NCI-H1048 (cell line): ENCODE measurements around the gene CHST3.
"Not testable (repeated sequence)": the region's sequence is repeated elsewhere in the genome, so short reads cannot be mapped to it uniquely, and the experiment has no call there.

Experiments used
- DNase-seq: peaks from one replicate; lab custom pipeline; 2025; lab: John Stamatoyannopoulos, UW

CHST3 gene

DNA sequence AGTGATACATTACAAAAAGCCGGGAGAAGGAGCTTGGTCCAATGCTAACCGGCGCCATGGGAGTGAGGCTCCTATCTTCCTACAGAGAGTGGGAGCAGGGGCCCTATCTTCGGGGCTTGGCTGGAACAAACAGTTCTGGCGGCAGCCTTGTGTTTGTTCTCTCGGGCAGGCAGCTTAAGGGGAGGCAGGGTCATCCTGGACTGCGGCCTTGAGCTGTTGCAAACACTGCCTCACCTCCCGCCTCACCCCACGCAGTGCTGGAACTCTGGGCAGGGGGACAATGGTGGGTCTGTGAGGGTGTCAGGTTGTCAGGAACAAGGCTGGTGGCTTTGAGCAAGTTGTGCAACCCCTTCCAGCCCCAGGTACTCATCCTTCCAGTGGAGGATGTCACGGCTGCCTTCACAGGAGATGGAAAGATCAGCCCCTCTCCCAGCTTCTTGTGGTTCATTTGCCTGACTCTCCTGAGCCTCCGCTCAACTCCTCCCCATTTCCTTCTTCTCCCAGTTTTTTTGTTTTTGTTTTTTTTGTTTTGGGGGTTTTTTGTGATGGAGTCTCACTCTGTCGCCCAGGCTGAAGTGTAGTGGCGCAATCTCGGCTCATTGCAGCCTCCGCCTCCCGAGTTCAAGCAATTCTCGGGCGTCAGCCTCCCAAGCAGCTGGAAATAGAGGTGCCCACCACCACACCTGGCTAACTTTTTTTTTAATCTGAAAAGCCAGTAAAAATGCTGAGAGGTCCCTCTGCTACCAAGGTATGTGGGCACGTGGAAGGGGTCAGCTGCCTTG lies 66.8 kb downstream of the CHST3 start:
- no peak for DNase-seq

DNA sequence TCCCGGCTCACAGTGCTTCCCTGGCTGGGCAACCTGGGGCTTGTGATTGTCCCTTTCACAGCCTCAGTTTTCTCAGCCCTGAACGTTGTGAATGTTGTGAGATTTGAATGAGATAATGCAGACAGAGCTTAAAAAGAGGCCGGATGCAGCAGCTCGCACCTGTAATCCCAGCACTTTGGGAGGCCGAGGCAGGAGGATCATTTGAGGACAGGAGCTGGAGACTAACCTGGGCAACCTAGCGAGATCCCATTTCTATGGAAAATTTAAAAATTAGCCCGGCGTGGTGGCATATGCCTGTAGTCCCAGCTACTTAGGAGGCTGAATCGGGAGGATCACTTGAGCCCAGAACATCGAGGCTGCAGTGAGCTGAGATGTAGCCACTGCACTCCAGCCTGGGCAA lies 67.5 kb downstream of the CHST3 start:
- no peak for DNase-seq

- DNase-seq = not testable (repeated sequence)
Measured at GRCh38 chr10:72032409-72033162, 68.4 kb downstream of the CHST3 start.

GRCh38 chr10:72034040-72034499 lies 69.9 kb downstream of the CHST3 start:
- no peak for DNase-seq

GRCh38 chr10:72034761-72035160 lies 70.6 kb downstream of the CHST3 start:
- DNase-seq = no peak

GRCh38 chr10:72035252-72035887 lies 71.2 kb downstream of the CHST3 start:
- DNase-seq = no peak

GRCh38 chr10:72037266-72037665 lies 73.1 kb downstream of the CHST3 start:
- no peak for DNase-seq

- DNase-seq = no peak
Measured at GRCh38 chr10:72037811-72038210, 73.6 kb downstream of the CHST3 start.

DNA sequence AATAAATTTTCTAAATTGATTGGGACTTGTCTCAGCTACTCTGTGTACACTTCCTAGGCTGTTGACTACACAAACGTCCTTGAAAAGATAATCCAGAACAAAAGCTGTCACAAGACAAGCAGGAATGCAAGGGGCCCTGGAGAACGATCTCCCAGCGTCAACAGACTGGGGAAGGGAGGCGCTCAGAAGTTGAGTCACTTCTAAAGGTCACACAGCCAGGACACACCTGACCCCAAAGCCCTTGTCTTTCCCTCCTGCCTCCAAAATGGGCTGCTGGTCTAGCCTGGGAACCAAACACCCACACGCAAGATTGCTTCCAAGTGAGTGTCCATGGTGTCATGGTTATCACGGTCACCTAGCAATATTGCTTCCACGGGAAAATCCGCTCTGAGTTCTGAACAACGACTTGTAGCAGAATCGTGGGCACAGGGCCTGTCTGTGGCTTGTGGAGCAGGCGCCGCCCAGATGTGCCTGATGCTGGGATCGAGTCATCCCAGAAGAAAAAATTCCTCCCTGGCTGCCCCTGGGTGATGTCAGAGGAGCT lies 74.3 kb downstream of the CHST3 start:
- DNase-seq = no peak

GRCh38 chr10:72039377-72039776 lies 75.2 kb downstream of the CHST3 start:
- DNase-seq = no peak

DNA sequence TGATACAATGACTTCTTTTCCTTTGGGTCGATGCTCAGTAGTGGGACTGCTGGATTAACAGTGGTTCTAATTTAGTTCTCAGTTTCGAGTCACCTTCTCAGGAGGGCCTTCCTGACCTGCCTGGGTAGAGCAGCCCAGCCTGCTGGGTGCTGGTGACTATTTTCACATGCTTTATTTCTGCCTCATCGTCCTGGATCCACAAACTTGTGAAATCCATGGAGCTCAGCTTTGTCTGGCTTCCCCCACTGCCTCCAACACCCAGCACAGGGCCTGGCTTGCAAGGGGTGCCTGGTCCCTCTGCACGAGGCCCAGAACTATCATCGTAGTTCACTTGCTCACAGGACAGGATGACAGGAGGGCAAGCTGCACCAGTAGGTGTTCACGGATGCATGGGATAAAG lies 77.3 kb downstream of the CHST3 start:
- no peak for DNase-seq

DNA sequence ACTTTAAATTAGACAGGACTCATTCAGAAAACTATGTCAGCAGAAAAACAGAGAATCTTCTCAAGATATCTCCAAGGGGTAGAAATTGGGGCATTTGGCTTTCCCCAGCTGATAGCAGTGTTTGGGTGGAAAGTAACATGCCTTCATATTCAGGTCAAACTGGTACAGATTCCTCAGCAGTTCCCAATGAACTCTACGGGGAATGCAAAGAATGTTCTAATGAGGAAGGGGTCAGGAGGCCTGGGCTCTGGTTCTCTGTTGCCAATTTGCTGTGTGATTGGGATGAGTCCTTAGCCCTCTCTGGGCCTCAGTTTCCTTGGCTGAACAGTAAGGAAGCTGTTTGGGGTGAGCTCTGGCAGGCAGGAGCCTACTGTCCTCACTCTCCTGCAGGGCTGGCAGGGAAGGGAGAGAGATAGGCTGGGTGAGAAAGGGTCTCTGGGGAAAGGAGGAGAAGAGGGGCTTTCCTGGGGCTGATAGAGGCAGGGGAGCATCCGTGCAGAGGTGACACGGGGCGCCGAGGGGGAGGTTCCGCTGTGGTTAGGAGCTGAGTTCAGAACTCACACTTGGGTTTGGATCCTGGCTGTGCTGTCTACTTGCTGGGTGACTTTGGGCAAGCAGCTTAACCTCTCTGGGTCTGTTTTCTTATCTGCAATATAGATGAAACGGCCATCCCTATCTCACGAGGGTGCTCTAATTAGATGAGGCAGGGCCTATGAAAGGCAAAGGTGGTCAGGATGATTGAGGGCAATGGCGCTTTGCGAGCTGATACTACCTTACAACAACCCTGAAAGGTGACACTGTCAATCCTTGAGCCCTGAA lies 79.0 kb downstream of the CHST3 start:
- DNase-seq = no peak

- no peak for DNase-seq
Measured at GRCh38 chr10:72044417-72045041, 80.3 kb downstream of the CHST3 start.

GRCh38 chr10:72045586-72045985 lies 81.4 kb downstream of the CHST3 start:
- DNase-seq = no peak

DNA sequence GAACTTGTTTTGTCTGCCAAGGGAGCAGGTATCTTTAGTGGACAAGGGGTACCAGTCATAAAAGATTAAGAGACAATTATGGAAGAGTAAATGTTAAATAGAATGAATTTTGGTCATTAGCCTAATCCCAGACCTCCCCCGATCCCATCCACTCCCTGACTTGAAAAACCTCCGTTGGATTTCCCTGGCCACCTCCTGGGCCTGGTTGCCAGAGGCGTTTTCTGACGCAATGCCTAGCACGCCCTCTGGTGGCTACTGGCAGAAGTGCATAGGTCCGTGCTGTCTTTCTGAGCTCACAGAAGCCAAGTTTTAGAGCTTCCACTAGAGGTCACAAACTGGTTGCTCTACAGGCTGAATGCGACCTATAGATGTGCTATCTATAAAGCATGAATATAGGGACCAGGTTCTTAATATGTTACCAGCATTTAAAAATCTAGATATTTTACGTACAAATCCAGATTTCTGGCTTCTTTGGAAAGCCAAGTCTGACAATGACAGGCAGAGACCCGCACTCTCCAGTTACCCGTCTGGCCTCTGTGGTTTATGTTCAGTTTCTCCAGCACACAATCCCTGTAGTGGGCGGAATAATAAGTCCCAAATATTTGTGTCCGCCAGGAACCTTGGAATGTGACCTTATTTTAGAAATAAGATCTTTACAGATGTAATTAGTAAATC lies 84.4 kb downstream of the CHST3 start:
- peak; percentile 54 for DNase-seq

- no peak for DNase-seq
Measured at GRCh38 chr10:72049472-72049871, 85.3 kb downstream of the CHST3 start.

- no peak for DNase-seq
Measured at GRCh38 chr10:72049969-72050781, 86.0 kb downstream of the CHST3 start.

GRCh38 chr10:72050873-72051272 lies 86.7 kb downstream of the CHST3 start:
- DNase-seq = no peak

GRCh38 chr10:72053690-72054089 lies 89.5 kb downstream of the CHST3 start:
- DNase-seq = no peak

- no peak for DNase-seq
Measured at GRCh38 chr10:72056113-72056512, 91.9 kb downstream of the CHST3 start.
